WTC11 (cell line): ENCODE measurements around the gene ZNF628. TPM values are rescaled to one million over a fixed set of nuclear protein-coding genes. Genes with fewer than 3 reads are reported as not detected.

ENCODE experiments used
- ATAC-seq: fragments of 200-7000 bp; cut with Tn5 transposase; 2 replicates; pipeline ENCODE4 v1.10.0; 2021; ENCODE audit warnings: mild to moderate bottlenecking, moderate library complexity
- CTCF ChIA-PET: fragments of 300-600 bp; sonication (Branson Sonifier 250); formaldehyde crosslinking; loops from one replicate; lab custom pipeline; 2021; ENCODE audit warnings: antibody characterized with exemption; lab: Charles Lee
- POLR2A ChIA-PET: fragments of 350-600 bp; sonication (Branson Sonifier 250); formaldehyde crosslinking; loops from one replicate; lab custom pipeline; 2021; ENCODE audit warnings: antibody characterized with exemption; lab: Charles Lee
- DNase-seq: peaks from one replicate; pipeline ENCODE4 v3.0.0; 2021; ENCODE audit warnings: low spot score
- H3K27ac Mint-ChIP-seq: 2 replicates; pipeline ENCODE4 v1.8.0; 2021; ENCODE audit warnings: mixed read lengths
- H3K27me3 Mint-ChIP-seq: 2 replicates; pipeline ENCODE4 v1.8.0; 2021; ENCODE audit warnings: low read depth, mild to moderate bottlenecking, moderate library complexity, mixed read lengths
- H3K36me3 Mint-ChIP-seq: 2 replicates; pipeline ENCODE4 v1.8.0; 2021; ENCODE audit warnings: mixed read lengths
- H3K4me1 Mint-ChIP-seq: 2 replicates; pipeline ENCODE4 v1.8.0; 2022; ENCODE audit warnings: mixed read lengths
- H3K4me3 Mint-ChIP-seq: 2 replicates; pipeline ENCODE4 v1.8.0; 2021; ENCODE audit warnings: mild to moderate bottlenecking, moderate library complexity, mixed read lengths
- H3K9me3 Mint-ChIP-seq: 2 replicates; pipeline ENCODE4 v1.8.0; 2021; ENCODE audit warnings: mixed read lengths
- ATF1 ChIP-seq: sonication (generic); formaldehyde crosslinking; IDR thresholded peaks from 2 replicates; pipeline ENCODE4 v1.8.1; 2023; ENCODE audit warnings: mild to moderate bottlenecking, moderate library complexity, missing genetic modification reagents
- CREM ChIP-seq: sonication (generic); formaldehyde crosslinking; IDR thresholded peaks from 2 replicates; pipeline ENCODE4 v1.8.1; 2022; ENCODE audit warnings: mild to moderate bottlenecking, missing genetic modification reagents, moderate library complexity
- FOXP1 ChIP-seq: sonication (generic); formaldehyde crosslinking; IDR thresholded peaks from 2 replicates; pipeline ENCODE4 v1.8.0; 2022; ENCODE audit warnings: missing genetic modification reagents, mild to moderate bottlenecking, moderate library complexity, borderline replicate concordance
- GABPB1 ChIP-seq: sonication (generic); formaldehyde crosslinking; IDR thresholded peaks from 2 replicates; pipeline ENCODE4 v1.8.1; 2023; ENCODE audit warnings: mild to moderate bottlenecking, missing genetic modification reagents
- GTF2I ChIP-seq: fragments of 250-450 bp; sonication (Bioruptor Pico); conservative IDR thresholded peaks from 2 replicates; pipeline ENCODE4 v1.4.0; 2021; ENCODE audit warnings: mild to moderate bottlenecking
- JAZF1 ChIP-seq: fragments of 250-450 bp; sonication (Bioruptor Pico); IDR thresholded peaks from 2 replicates; pipeline ENCODE4 v1.9.0; 2021; ENCODE audit warnings: moderate library complexity, mild to moderate bottlenecking, inconsistent platforms
- MXD4 ChIP-seq: fragments of 250-450 bp; sonication (Bioruptor Pico); IDR thresholded peaks from 2 replicates; pipeline ENCODE4 v1.8.0; 2021; ENCODE audit warnings: mild to moderate bottlenecking, moderate library complexity, borderline replicate concordance
- NFYB ChIP-seq: sonication (generic); formaldehyde crosslinking; conservative IDR thresholded peaks from 2 replicates; pipeline ENCODE4 v1.8.0; 2022; ENCODE audit warnings: low read depth, missing genetic modification reagents
- OVOL2 ChIP-seq: fragments of 250-450 bp; sonication (Bioruptor Pico); IDR thresholded peaks from 2 replicates; pipeline ENCODE4 v1.9.0; 2021; ENCODE audit warnings: mild to moderate bottlenecking, borderline replicate concordance
- PRRX2 ChIP-seq: fragments of 250-450 bp; sonication (Bioruptor Pico); IDR thresholded peaks from 2 replicates; pipeline ENCODE4 v1.8.0; 2021; ENCODE audit warnings: mild to moderate bottlenecking
- RORB ChIP-seq: fragments of 250-450 bp; sonication (Bioruptor Pico); IDR thresholded peaks from 2 replicates; pipeline ENCODE4 v1.9.0; 2021; ENCODE audit warnings: mild to moderate bottlenecking
- SMAD3 ChIP-seq: sonication (generic); formaldehyde crosslinking; IDR thresholded peaks from 2 replicates; pipeline ENCODE4 v1.8.0; 2022; ENCODE audit warnings: missing genetic modification reagents, mild to moderate bottlenecking, borderline replicate concordance
- SP1 ChIP-seq: sonication (generic); formaldehyde crosslinking; conservative IDR thresholded peaks from 2 replicates; pipeline ENCODE4 v1.8.1; 2022; ENCODE audit warnings: missing genetic modification reagents
- TP53 ChIP-seq: sonication (generic); formaldehyde crosslinking; IDR thresholded peaks from 2 replicates; pipeline ENCODE4 v1.8.1; 2023; ENCODE audit warnings: mild to moderate bottlenecking, missing genetic modification reagents
- ZNF263 ChIP-seq: sonication (generic); formaldehyde crosslinking; IDR thresholded peaks from 2 replicates; pipeline ENCODE4 v1.8.1; 2022; ENCODE audit warnings: low read depth, mild to moderate bottlenecking, moderate library complexity, missing genetic modification reagents
- total RNA-seq: library from RNA; stranded (reverse); gene quantifications from 3 replicates; pipeline ENCODE4 v1.2.3, GENCODE V29; 2021
- TF ChIP-seq, protein P1 (sequence below): fragments of 200-600 bp; IDR thresholded peaks from 2 replicates; pipeline ENCODE4 v1.8.0; 2022; ENCODE audit warnings: antibody characterized with exemption
- TF ChIP-seq, protein P2 (sequence below): sonication (generic); formaldehyde crosslinking; IDR thresholded peaks from 2 replicates; pipeline ENCODE4 v1.8.1; 2022; ENCODE audit warnings: mild to moderate bottlenecking, moderate library complexity, missing genetic modification reagents
- TF ChIP-seq, protein P3 (sequence below): sonication (generic); formaldehyde crosslinking; conservative IDR thresholded peaks from 2 replicates; pipeline ENCODE4 v1.8.1; 2022; ENCODE audit warnings: mild to moderate bottlenecking, missing genetic modification reagents
- TF ChIP-seq, protein P4 (sequence below): fragments of 250-450 bp; sonication (Bioruptor Pico); IDR thresholded peaks from 2 replicates; pipeline ENCODE4 v1.9.0; 2021; ENCODE audit warnings: moderate library complexity, mild to moderate bottlenecking, inconsistent platforms, borderline replicate concordance
- TF ChIP-seq, protein P5 (sequence below): sonication (generic); formaldehyde crosslinking; IDR thresholded peaks from 2 replicates; pipeline ENCODE4 v1.8.0; 2022; ENCODE audit warnings: mild to moderate bottlenecking, missing genetic modification reagents

The ZNF628 gene
- total RNA-seq, 1 experiment from 2014 or later, result 23.6 TPM

DNA sequence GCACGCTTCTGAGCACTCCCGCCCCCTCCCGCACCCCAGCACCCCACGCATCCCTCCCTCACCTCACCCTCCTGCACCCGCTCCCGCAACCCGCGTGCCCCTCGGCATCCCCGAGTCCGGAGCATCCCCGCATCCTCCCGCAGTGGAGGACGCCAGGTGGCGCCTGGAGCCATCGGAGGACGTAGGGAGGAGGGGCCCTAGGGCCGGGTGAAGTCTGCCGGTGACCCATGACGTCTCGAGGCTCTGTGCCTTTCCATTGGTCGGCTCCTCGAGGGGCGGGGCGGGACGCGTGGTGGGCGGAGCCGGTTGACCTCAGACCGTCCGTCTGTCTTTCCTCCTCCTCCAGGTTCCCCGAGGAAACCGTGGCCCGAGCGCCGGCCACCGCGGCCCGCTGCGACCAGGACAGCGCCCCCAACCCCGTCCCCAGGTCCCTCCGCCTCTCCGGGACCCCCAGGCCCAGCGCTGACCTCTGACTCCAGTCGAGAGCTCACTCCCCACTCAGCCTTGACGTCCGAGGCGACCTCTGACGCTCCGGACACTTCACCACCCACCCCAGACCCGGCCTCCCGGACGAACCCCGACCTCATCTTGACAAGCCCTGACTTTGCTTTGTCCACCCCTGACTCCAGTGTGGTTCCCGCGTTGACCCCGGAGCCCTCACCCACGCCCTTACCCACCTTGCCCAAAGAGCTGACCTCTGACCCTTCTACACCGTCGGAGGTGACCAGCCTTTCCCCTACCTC, 40.6 kb downstream of the ZNF628 start:
- POLR2A ChIA-PET, result interaction anchor here (0.6 to 1.0 kb wide), 2 partner anchors 82 to 83 kb away, joined by 3 read pairs; partner anchors contain the start of gene FIZ1
- peaks cover 24% of the 10 kb centered on the region for H3K27me3 Mint-ChIP-seq
- peak; percentile 95 for TF ChIP-seq SP1 (CRISPR knock-in tag)
- TF ChIP-seq GABPB1 (CRISPR knock-in tag), result peak; percentile 21; the same call in 1 of the 2 replicates
- peak; percentile 73; the same call in 1 of the 2 replicates for TF ChIP-seq CREM
- TF ChIP-seq ATF1 (CRISPR knock-in tag), result no peak
- TF ChIP-seq, protein P1, sequence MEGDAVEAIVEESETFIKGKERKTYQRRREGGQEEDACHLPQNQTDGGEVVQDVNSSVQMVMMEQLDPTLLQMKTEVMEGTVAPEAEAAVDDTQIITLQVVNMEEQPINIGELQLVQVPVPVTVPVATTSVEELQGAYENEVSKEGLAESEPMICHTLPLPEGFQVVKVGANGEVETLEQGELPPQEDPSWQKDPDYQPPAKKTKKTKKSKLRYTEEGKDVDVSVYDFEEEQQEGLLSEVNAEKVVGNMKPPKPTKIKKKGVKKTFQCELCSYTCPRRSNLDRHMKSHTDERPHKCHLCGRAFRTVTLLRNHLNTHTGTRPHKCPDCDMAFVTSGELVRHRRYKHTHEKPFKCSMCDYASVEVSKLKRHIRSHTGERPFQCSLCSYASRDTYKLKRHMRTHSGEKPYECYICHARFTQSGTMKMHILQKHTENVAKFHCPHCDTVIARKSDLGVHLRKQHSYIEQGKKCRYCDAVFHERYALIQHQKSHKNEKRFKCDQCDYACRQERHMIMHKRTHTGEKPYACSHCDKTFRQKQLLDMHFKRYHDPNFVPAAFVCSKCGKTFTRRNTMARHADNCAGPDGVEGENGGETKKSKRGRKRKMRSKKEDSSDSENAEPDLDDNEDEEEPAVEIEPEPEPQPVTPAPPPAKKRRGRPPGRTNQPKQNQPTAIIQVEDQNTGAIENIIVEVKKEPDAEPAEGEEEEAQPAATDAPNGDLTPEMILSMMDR, result peak; percentile 32; the same call in 1 of the 2 replicates
- TF ChIP-seq RORB (CRISPR knock-in tag), result no peak
- TF ChIP-seq NFYB, result peak; percentile 91
- TF ChIP-seq PRRX2 (CRISPR knock-in tag), result no peak
- no peak overlapping the region for H3K27ac Mint-ChIP-seq
- H3K4me1 Mint-ChIP-seq, result no peaks in the 10 kb centered on the region
- peak overlapping the region; percentile 58 for H3K4me3 Mint-ChIP-seq
- ATAC-seq (peak; percentile 99), DNase-seq (peak; percentile 96)
- H3K36me3 Mint-ChIP-seq, result no peaks in the 10 kb centered on the region
- CTCF ChIA-PET, result interaction anchor here (0.7 to 1.9 kb wide), 8 partner anchors 13 to 116 kb away, joined by 3 to 10 read pairs (median 4); partner anchors contain the start of gene ZNF784
- H3K9me3 Mint-ChIP-seq, result no peaks in the 10 kb centered on the region

DNA sequence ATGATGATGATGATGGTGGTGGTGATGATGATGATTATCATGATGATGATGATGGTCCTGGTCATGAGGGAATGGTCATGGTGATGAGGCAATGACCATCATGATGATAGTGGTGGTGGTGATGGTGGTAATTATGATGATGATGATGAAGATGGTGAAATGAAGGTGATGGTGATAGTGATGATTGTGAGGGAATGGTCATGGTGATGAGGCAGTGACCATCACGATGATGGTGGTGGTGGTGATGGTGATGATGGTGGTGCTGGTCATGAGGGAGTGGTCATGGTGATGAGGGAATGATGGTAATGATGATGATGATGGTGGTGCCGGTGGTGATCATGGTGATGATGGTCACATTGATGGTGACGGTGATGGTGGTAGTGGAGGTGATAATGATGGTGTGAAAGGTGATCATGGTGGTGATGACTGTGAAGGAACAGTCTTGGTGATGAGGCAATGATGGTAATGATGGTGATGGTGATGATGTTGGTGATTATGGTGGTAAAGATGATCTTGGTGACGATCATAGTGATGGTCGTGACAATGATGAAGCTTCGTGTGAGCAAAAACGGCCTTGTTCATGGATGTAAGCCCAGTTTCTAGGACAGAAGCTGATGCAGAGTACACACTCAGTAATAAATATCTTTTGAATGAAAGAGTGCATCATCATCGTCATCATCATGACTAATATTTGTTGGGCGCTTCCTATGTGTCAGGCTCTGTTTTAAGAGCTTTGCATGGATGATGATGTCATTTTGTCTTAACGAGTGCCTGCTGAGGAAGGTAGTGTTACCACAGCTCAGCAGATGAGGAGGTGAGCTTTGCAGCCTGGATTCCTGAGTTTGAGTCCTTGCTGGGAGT, 43.3 kb downstream of the ZNF628 start:
- H3K27ac Mint-ChIP-seq, result no peak overlapping the region
- H3K4me3 Mint-ChIP-seq, result no peak overlapping the region
- peaks cover 19% of the 10 kb centered on the region; the same call in 1 of the 2 replicates for H3K27me3 Mint-ChIP-seq
- H3K9me3 Mint-ChIP-seq, result no peaks in the 10 kb centered on the region
- CTCF ChIA-PET, result interaction anchor here (0.8 to 1.1 kb wide), 2 partner anchors 16 to 135 kb away, joined by 3 to 4 read pairs; no protein-coding TSS in a partner anchor
- no peaks in the 10 kb centered on the region for H3K36me3 Mint-ChIP-seq
- no peak for DNase-seq
- TF ChIP-seq MXD4 (CRISPR knock-in tag) (no peak), FOXP1 (CRISPR knock-in tag) (no peak)
- TF ChIP-seq, protein P2, sequence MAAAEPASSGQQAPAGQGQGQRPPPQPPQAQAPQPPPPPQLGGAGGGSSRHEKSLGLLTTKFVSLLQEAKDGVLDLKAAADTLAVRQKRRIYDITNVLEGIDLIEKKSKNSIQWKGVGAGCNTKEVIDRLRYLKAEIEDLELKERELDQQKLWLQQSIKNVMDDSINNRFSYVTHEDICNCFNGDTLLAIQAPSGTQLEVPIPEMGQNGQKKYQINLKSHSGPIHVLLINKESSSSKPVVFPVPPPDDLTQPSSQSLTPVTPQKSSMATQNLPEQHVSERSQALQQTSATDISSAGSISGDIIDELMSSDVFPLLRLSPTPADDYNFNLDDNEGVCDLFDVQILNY (CRISPR knock-in tag), result no peak
- TF ChIP-seq, protein P3, sequence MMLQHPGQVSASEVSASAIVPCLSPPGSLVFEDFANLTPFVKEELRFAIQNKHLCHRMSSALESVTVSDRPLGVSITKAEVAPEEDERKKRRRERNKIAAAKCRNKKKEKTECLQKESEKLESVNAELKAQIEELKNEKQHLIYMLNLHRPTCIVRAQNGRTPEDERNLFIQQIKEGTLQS (CRISPR knock-in tag), result no peak
- TF ChIP-seq, protein P4, sequence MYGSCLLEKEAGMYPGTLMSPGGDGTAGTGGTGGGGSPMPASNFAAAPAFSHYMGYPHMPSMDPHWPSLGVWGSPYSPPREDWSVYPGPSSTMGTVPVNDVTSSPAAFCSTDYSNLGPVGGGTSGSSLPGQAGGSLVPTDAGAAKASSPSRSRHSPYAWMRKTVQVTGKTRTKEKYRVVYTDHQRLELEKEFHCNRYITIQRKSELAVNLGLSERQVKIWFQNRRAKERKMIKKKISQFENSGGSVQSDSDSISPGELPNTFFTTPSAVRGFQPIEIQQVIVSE (CRISPR knock-in tag), result no peak
- TF ChIP-seq, all 79 proteins: peak for 0
- ATAC-seq, result no peak
- POLR2A ChIA-PET, result no interaction called here
- no peaks in the 10 kb centered on the region for H3K4me1 Mint-ChIP-seq

DNA sequence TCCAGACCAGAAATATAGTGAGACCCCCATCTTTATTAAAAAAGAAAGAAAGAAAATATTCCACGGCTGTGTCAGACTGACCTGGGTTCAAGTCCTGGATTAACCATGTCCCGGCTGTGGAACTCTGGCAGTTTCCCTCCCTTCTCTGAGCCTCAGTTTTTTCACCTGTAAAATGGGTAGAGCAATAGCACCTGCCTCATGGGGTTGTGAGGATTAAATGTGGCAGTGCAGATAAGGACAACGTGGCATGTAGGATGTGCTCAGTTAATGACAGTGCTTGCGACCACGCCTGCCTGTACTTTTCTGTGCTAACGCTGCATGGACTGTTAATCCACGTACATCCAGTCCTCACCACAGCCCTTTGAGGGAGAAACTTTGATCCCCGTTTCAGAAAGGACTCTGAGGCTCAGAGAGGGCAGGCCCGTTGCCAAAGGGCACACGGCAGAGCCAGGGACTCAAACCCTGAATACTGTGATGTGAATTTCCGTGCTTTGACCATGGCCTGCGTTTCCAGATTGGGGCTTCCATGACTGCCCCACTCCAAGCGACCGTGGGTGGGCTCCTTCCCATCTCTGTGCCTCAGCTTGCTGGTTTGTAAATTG, 44.4 kb downstream of the ZNF628 start:
- ChIA-PET CTCF (interaction anchor here (1.1 kb wide), 1 partner anchor 133 kb away, joined by 4 read pairs; no protein-coding TSS in a partner anchor), POLR2A (no interaction called here)
- TF ChIP-seq, protein P5, sequence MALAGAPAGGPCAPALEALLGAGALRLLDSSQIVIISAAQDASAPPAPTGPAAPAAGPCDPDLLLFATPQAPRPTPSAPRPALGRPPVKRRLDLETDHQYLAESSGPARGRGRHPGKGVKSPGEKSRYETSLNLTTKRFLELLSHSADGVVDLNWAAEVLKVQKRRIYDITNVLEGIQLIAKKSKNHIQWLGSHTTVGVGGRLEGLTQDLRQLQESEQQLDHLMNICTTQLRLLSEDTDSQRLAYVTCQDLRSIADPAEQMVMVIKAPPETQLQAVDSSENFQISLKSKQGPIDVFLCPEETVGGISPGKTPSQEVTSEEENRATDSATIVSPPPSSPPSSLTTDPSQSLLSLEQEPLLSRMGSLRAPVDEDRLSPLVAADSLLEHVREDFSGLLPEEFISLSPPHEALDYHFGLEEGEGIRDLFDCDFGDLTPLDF (CRISPR knock-in tag), result no peak
- TF ChIP-seq SMAD3 (CRISPR knock-in tag) (no peak), TP53 (CRISPR knock-in tag) (no peak), GTF2I (CRISPR knock-in tag) (no peak), ZNF263 (CRISPR knock-in tag) (no peak), JAZF1 (CRISPR knock-in tag) (no peak), OVOL2 (CRISPR knock-in tag) (no peak)
- peaks cover 10% of the 10 kb centered on the region; the same call in 1 of the 2 replicates for H3K27me3 Mint-ChIP-seq
- H3K4me1 Mint-ChIP-seq, result no peaks in the 10 kb centered on the region; the same call in 1 of the 2 replicates
- H3K9me3 Mint-ChIP-seq, result no peaks in the 10 kb centered on the region
- H3K27ac Mint-ChIP-seq, result no peak overlapping the region
- no peak overlapping the region for H3K4me3 Mint-ChIP-seq
- DNase-seq (no peak), ATAC-seq (no peak)
- no peaks in the 10 kb centered on the region for H3K36me3 Mint-ChIP-seq
